Endothelial cell (in vitro differentiated cells): ENCODE data around the gene GALK1. TPM values are rescaled to one million over a fixed set of nuclear protein-coding genes. Genes with fewer than 3 reads are reported as not detected.
A peak's percentile ranks its signal among the peaks of the same experiment; 100 is the strongest.

Experiments
- DNase-seq: peaks from one replicate; pipeline ENCODE4 v3.0.0; 2021; ENCODE audit warnings: low spot score
- H3K27ac Mint-ChIP-seq: one replicate; pipeline ENCODE4 v1.8.0; 2021; ENCODE audit warnings: mixed read lengths, inconsistent platforms; ENCODE audit not compliant: unreplicated experiment
- H3K27me3 Mint-ChIP-seq: one replicate; pipeline ENCODE4 v1.8.0; 2021; ENCODE audit warnings: mild to moderate bottlenecking, moderate library complexity, mixed read lengths, inconsistent platforms; ENCODE audit not compliant: unreplicated experiment
- H3K36me3 Mint-ChIP-seq: one replicate; pipeline ENCODE4 v1.8.0; 2021; ENCODE audit warnings: mild to moderate bottlenecking, low read depth, mixed read lengths, inconsistent platforms; ENCODE audit not compliant: unreplicated experiment
- H3K4me1 Mint-ChIP-seq: one replicate; pipeline ENCODE4 v1.8.0; 2021; ENCODE audit warnings: mild to moderate bottlenecking, mixed read lengths, inconsistent platforms; ENCODE audit not compliant: unreplicated experiment
- H3K4me3 Mint-ChIP-seq: one replicate; pipeline ENCODE4 v1.8.0; 2021; ENCODE audit warnings: mild to moderate bottlenecking, mixed read lengths, inconsistent platforms; ENCODE audit not compliant: unreplicated experiment
- H3K9me3 Mint-ChIP-seq: one replicate; pipeline ENCODE4 v1.8.0; 2021; ENCODE audit warnings: mixed read lengths, inconsistent platforms; ENCODE audit not compliant: unreplicated experiment
- CTCF ChIP-seq: fragments of 200-600 bp; sonication (generic); IDR thresholded peaks from one replicate; pipeline ENCODE4 v1.5.0; 2021; ENCODE audit warnings: antibody characterized with exemption; ENCODE audit not compliant: unreplicated experiment
- total RNA-seq: library from RNA; stranded (reverse); fragmentation: NEBNext Ultra II Directional; extraction: Animal tissue kit (Norgen Biotek cat#: 25700); gene quantifications from one replicate; pipeline ENCODE4 v1.2.1, GENCODE V29; 2021; ENCODE audit not compliant: unreplicated experiment

The GALK1 gene
- total RNA-seq, 1 donor from 2014 or later = 18.0 TPM

GRCh38 chr17:75795820-75796607 is 31.0 kb upstream of the GALK1 start:
- no peaks in the 10 kb centered on the region for H3K9me3 Mint-ChIP-seq
- no peak for TF ChIP-seq CTCF
- no peak for DNase-seq
- H3K27me3 Mint-ChIP-seq = no peaks in the 10 kb centered on the region
- H3K4me3 Mint-ChIP-seq = no peak overlapping the region
- no peaks in the 10 kb centered on the region for H3K4me1 Mint-ChIP-seq
- peaks cover 21% of the 10 kb centered on the region for H3K36me3 Mint-ChIP-seq
- no peak overlapping the region for H3K27ac Mint-ChIP-seq

- Mint-ChIP-seq H3K27ac (peak overlapping the region; percentile 13), H3K4me1 (no peaks in the 10 kb centered on the region), H3K9me3 (no peaks in the 10 kb centered on the region), H3K4me3 (no peak overlapping the region), H3K36me3 (peaks cover 10% of the 10 kb centered on the region), H3K27me3 (no peaks in the 10 kb centered on the region)
- TF ChIP-seq CTCF = no peak
- no peak for DNase-seq
Measured at GRCh38 chr17:75793460-75793859, 28.5 kb upstream of the GALK1 start.

GRCh38 chr17:75791254-75791653 is 26.3 kb upstream of the GALK1 start:
- H3K4me3 Mint-ChIP-seq = no peak overlapping the region
- DNase-seq = no peak
- no peak overlapping the region for H3K27ac Mint-ChIP-seq
- H3K36me3 Mint-ChIP-seq = peaks cover 10% of the 10 kb centered on the region
- TF ChIP-seq CTCF = no peak
- H3K27me3 Mint-ChIP-seq = peaks cover 2% of the 10 kb centered on the region
- no peaks in the 10 kb centered on the region for H3K9me3 Mint-ChIP-seq
- peaks cover 2% of the 10 kb centered on the region for H3K4me1 Mint-ChIP-seq

GRCh38 chr17:75785016-75785890 is 20.3 kb upstream of the GALK1 start:
- peaks cover 4% of the 10 kb centered on the region for H3K27me3 Mint-ChIP-seq
- H3K4me3 Mint-ChIP-seq = peak overlapping the region; percentile 89
- DNase-seq = peak; percentile 86
- H3K27ac Mint-ChIP-seq = peak overlapping the region; percentile 99
- H3K4me1 Mint-ChIP-seq = peaks cover 19% of the 10 kb centered on the region
- H3K36me3 Mint-ChIP-seq = no peaks in the 10 kb centered on the region
- no peak for TF ChIP-seq CTCF
- no peaks in the 10 kb centered on the region for H3K9me3 Mint-ChIP-seq
